ENCODE results near the gene GAD2.

The GAD2 gene

DNA sequence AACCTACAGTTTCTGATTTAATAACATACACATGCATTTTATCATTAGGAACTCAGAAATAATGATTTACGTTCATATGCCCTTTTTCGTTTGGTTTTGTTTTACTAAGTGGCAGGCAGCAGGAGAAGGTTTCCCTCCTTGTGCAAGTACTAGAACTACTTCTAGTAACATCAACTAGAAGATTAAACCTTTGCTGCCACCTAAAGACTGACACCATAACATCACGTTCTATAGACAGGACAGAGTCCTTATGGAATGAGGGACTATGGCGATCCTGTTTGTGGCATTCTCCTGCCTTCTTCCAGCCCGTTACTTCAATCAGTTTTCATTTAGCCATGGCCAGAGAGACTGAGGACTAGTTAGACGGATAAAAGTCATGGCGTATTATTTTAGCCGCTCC lies 53.2 kb downstream of the GAD2 start:
- H3K27me3 ChIP-seq (ENCODE audit: low read depth, low read length): no peaks in the 10 kb centered on the region
- no peak overlapping the region for H3K4me3 ChIP-seq (ENCODE audit: low read depth in 1 of 2, low read length in 2 of 2)
- H3K4me1 ChIP-seq (ENCODE audit: control insufficient read depth in 1 of 2, insufficient read depth in 2 of 2, low read length in 2 of 2): no peaks in the 10 kb centered on the region
- H3K36me3 ChIP-seq (ENCODE audit: control insufficient read depth in 1 of 2, insufficient read depth in 2 of 2, low read length in 2 of 2): no peaks in the 10 kb centered on the region
- no peak overlapping the region for H3K27ac ChIP-seq (ENCODE audit: low read length)
- no peaks in the 10 kb centered on the region for H3K9me3 ChIP-seq (ENCODE audit: control insufficient read depth in 1 of 2, low read length in 2 of 2)

DNA sequence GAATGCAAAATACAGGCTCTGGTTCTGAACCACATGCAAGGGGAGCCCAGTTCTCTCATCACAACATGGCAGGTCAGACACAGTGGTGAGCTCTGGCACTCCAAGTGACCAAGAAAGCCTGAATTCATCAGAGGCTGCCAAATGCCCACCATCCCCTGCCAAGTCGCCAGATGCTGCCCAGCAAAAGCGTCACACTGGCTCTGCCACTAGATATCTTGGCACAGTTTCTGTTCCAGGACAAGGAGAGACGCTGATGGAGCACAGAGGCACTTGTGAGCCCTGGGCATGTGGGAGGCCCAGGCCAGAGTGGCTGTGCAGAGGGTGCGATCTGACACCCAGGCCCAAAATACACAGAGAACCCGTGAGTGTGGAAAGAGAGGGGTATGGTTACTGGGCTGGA lies 57.8 kb downstream of the GAD2 start:
- Histone ChIP-seq H3K27ac (ENCODE audit: low read length) (no peak overlapping the region), H3K36me3 (ENCODE audit: control insufficient read depth in 1 of 2, insufficient read depth in 2 of 2, low read length in 2 of 2) (no peaks in the 10 kb centered on the region), H3K4me1 (ENCODE audit: control insufficient read depth in 1 of 2, insufficient read depth in 2 of 2, low read length in 2 of 2) (no peaks in the 10 kb centered on the region), H3K9me3 (ENCODE audit: control insufficient read depth in 1 of 2, low read length in 2 of 2) (no peaks in the 10 kb centered on the region), H3K27me3 (ENCODE audit: low read depth, low read length) (no peaks in the 10 kb centered on the region), H3K4me3 (ENCODE audit: low read depth in 1 of 2, low read length in 2 of 2) (no peak overlapping the region)

DNA sequence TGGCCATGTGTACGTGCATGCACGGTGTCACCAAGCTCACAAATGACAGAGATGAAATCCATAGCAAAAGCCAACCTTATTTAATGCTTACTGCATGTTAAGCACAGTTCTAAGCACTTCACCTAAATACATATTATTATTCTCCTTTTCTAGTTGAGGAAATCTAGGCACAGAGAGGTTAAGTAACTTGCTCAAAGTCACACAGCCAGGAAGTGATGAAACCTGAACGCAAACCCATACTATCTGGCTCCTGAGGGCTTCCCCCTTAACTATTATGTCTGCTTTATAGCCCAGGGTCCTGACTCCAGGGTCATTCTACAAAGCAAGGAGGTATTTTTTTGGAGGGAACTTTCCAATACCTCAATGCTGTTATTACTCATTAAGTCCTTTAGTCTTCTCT lies 61.7 kb downstream of the GAD2 start:
- Histone ChIP-seq H3K4me3 (ENCODE audit: low read depth in 1 of 2, low read length in 2 of 2) (no peak overlapping the region), H3K27ac (ENCODE audit: low read length) (no peak overlapping the region), H3K36me3 (ENCODE audit: control insufficient read depth in 1 of 2, insufficient read depth in 2 of 2, low read length in 2 of 2) (no peaks in the 10 kb centered on the region), H3K9me3 (ENCODE audit: control insufficient read depth in 1 of 2, low read length in 2 of 2) (no peaks in the 10 kb centered on the region), H3K27me3 (ENCODE audit: low read depth, low read length) (no peaks in the 10 kb centered on the region), H3K4me1 (ENCODE audit: control insufficient read depth in 1 of 2, insufficient read depth in 2 of 2, low read length in 2 of 2) (no peaks in the 10 kb centered on the region)

DNA sequence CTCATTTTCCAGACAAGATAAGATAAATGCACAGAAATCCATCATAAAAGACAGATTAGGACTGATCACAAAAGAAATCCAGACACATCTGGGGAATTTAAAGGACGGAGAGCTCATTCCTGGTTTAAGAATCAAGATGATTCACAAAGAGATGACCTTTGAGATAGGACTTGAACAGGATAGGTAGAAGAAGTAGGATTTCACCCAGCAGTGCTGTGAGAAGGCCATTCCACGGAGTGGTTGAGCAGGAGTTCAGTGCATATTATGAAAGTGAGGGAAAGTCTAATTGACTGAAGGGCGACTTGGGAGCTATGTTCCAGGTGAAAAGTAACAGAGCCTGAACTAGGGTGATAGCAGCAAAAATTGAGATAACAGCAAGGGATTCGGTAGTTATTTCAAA lies 73.7 kb downstream of the GAD2 start:
- no peaks in the 10 kb centered on the region for H3K4me1 ChIP-seq (ENCODE audit: control insufficient read depth in 1 of 2, insufficient read depth in 2 of 2, low read length in 2 of 2)
- H3K27ac ChIP-seq (ENCODE audit: low read length): no peak overlapping the region
- no peaks in the 10 kb centered on the region for H3K9me3 ChIP-seq (ENCODE audit: control insufficient read depth in 1 of 2, low read length in 2 of 2)
- no peaks in the 10 kb centered on the region for H3K36me3 ChIP-seq (ENCODE audit: control insufficient read depth in 1 of 2, insufficient read depth in 2 of 2, low read length in 2 of 2)
- no peak overlapping the region for H3K4me3 ChIP-seq (ENCODE audit: low read depth in 1 of 2, low read length in 2 of 2)
- no peaks in the 10 kb centered on the region for H3K27me3 ChIP-seq (ENCODE audit: low read depth, low read length)

DNA sequence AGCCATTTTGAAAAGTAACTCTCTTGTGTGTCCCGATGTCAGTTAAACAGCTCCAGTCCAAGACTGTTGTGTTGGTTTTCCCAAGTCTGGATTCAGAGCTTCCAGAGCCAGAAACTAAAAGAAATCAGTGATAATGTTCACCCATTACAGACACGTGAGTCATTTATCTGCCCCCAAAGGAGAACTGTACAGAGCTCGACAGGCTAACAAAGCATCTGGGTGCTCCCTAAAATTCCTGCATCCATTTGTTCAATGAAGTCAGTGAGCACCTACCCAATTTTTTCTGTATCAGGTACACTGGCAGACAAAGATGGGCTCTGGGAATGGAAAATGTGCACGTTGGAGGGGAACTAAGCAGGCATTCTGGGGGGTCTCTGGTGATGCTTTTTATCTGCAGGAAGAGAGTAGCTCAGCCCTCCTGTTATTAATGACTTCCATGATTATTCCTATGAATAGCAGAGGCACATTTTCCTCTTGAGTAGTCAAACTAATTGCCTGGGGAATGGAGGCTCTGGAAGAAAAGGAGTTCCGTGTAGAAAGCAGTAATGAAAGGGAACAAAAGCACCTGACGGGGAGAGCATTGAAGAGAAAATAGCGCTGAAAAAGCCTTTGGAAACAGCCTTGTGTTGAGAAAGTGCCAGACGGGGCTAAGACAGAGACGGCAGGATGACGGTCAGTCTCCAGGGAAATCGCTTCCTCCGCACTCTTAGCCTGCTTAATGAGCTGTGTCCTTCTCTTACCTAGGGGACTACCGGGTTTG lies 75.3 kb downstream of the GAD2 start:
- Histone ChIP-seq H3K4me1 (ENCODE audit: control insufficient read depth in 1 of 2, insufficient read depth in 2 of 2, low read length in 2 of 2) (no peaks in the 10 kb centered on the region), H3K4me3 (ENCODE audit: low read depth in 1 of 2, low read length in 2 of 2) (no peak overlapping the region), H3K36me3 (ENCODE audit: control insufficient read depth in 1 of 2, insufficient read depth in 2 of 2, low read length in 2 of 2) (no peaks in the 10 kb centered on the region), H3K9me3 (ENCODE audit: control insufficient read depth in 1 of 2, low read length in 2 of 2) (no peaks in the 10 kb centered on the region), H3K27ac (ENCODE audit: low read length) (no peak overlapping the region), H3K27me3 (ENCODE audit: low read depth, low read length) (no peaks in the 10 kb centered on the region)

DNA sequence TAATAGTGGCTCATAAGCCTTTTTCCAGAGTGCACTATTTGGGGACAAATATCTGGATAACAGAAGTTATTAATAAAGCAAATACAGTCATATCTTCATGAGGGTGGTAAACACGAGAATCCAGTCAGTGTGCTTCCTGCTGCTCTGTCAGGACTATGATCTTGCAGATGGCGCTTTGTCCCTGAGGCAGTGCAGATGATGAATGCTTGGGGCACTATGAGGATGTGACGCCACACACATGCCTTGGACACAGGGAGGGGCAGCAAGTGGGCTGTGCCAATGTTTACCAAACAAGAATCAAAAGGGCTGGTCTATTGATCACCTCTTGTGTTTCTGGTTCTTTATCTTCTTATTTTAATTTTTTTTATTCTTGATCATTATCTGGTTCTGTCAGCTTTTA lies 79.8 kb downstream of the GAD2 start:
- no peak overlapping the region for H3K27ac ChIP-seq (ENCODE audit: low read length)
- no peak overlapping the region for H3K4me3 ChIP-seq (ENCODE audit: low read depth in 1 of 2, low read length in 2 of 2)
- H3K9me3 ChIP-seq (ENCODE audit: control insufficient read depth in 1 of 2, low read length in 2 of 2): no peaks in the 10 kb centered on the region

DNA sequence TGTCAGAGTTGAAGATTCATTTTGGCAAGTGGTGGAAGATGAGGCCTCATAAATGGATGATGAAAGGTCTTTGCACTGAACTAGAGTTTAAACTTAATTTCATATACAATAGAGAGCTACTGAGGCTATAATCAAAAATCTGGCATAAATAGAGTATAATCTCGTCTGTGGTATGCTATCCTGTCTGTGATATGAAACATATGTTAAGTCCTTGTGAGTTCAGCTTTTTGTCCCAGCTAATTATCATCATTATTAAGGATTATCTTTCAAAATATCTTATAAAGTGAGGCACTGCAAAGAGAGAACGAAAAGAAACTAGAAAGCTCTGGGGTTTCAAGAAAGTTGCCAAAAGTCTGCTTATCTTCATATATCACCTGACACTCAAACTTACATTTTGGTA lies 83.4 kb downstream of the GAD2 start:
- Histone ChIP-seq H3K9me3 (ENCODE audit: control insufficient read depth in 1 of 2, low read length in 2 of 2) (no peaks in the 10 kb centered on the region), H3K4me1 (ENCODE audit: control insufficient read depth in 1 of 2, insufficient read depth in 2 of 2, low read length in 2 of 2) (no peaks in the 10 kb centered on the region), H3K36me3 (ENCODE audit: control insufficient read depth in 1 of 2, insufficient read depth in 2 of 2, low read length in 2 of 2) (no peaks in the 10 kb centered on the region), H3K27me3 (ENCODE audit: low read depth, low read length) (no peaks in the 10 kb centered on the region), H3K27ac (ENCODE audit: low read length) (no peak overlapping the region), H3K4me3 (ENCODE audit: low read depth in 1 of 2, low read length in 2 of 2) (no peak overlapping the region)

More for the DNA sequence above, 79.8 kb downstream of the GAD2 start:
- Histone ChIP-seq H3K27me3 (ENCODE audit: low read depth, low read length) (no peaks in the 10 kb centered on the region), H3K36me3 (ENCODE audit: control insufficient read depth in 1 of 2, insufficient read depth in 2 of 2, low read length in 2 of 2) (no peaks in the 10 kb centered on the region), H3K4me1 (ENCODE audit: control insufficient read depth in 1 of 2, insufficient read depth in 2 of 2, low read length in 2 of 2) (no peaks in the 10 kb centered on the region)

DNA sequence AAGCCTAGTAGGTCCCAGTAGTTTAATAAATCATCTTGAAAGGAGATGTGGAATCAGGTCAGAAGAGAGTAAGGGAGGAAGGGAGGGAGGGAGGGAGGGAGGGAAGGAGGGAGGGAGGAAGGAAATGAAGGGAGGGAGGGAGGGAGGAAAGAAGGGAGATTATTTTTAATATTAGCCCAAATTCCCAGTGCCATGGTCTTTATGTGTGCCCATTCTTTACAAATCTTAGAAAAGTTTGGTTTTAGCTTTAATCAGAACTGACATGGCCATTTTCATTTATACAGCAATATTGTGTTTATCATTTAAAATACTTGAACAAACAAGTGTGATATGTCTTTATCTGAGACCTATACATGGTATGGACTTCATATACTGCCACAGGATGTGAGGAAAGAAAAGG lies 86.8 kb downstream of the GAD2 start:
- H3K4me1 ChIP-seq (ENCODE audit: control insufficient read depth in 1 of 2, insufficient read depth in 2 of 2, low read length in 2 of 2): no peaks in the 10 kb centered on the region
- no peak overlapping the region for H3K4me3 ChIP-seq (ENCODE audit: low read depth in 1 of 2, low read length in 2 of 2)
- H3K27me3 ChIP-seq (ENCODE audit: low read depth, low read length): no peaks in the 10 kb centered on the region
- no peak overlapping the region for H3K27ac ChIP-seq (ENCODE audit: low read length)
- H3K9me3 ChIP-seq (ENCODE audit: control insufficient read depth in 1 of 2, low read length in 2 of 2): no peaks in the 10 kb centered on the region
- H3K36me3 ChIP-seq (ENCODE audit: control insufficient read depth in 1 of 2, insufficient read depth in 2 of 2, low read length in 2 of 2): no peaks in the 10 kb centered on the region

DNA sequence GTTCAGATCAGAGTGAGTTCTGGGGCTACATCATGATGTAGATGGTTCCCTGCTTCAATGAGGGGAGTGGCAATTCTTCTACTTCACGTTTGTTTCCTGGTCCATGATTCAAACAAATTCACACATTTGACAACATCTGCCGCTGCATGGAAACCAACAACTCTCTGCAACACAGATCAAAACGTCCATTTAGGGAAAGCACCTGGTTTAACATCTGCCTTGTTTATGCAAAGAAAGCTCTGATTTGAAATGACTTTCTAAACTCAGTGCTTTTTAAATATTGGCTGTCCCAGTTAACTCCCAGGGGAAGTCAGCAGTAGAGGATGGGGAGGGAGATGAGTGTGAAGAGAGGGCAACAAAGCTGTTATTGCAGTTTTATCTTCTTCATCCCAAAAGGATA lies 93.8 kb downstream of the GAD2 start:
- Histone ChIP-seq H3K9me3 (ENCODE audit: control insufficient read depth in 1 of 2, low read length in 2 of 2) (peaks cover 0 to 3% of the 10 kb centered on the region in 2 donors), H3K4me3 (ENCODE audit: low read depth in 1 of 2, low read length in 2 of 2) (no peak overlapping the region), H3K36me3 (ENCODE audit: control insufficient read depth in 1 of 2, insufficient read depth in 2 of 2, low read length in 2 of 2) (no peaks in the 10 kb centered on the region), H3K4me1 (ENCODE audit: control insufficient read depth in 1 of 2, insufficient read depth in 2 of 2, low read length in 2 of 2) (no peaks in the 10 kb centered on the region), H3K27me3 (ENCODE audit: low read depth, low read length) (no peaks in the 10 kb centered on the region), H3K27ac (ENCODE audit: low read length) (no peak overlapping the region)

DNA sequence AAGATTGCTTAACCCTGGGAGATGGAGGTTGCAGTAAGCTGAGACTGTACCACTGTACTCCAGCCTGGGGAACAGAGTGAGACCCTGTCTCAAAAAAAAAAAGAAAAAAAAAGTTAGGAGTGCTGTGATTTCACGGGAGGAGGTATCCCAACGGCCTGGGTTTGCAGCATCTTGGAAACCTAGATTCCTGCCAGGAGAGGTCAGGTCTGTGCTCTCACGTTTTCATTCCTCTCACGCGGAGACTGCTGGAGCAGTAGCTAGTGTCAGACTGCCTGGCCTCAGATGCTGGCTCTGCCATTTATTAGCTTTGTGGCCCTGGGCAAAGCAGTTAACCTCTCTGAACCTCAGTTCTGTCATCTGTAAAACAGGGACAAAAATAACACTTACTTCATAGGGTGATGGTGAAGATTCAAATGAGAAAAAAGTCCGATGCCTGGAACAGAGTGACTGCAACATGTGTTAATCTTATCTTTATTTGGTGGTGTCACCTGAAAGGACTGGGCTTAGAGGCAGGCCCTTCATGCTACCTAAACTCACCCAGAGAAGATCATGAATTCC lies 94.9 kb downstream of the GAD2 start:
- no peaks in the 10 kb centered on the region for H3K27me3 ChIP-seq (ENCODE audit: low read depth, low read length)
- H3K4me1 ChIP-seq (ENCODE audit: control insufficient read depth in 1 of 2, insufficient read depth in 2 of 2, low read length in 2 of 2): no peaks in the 10 kb centered on the region
- H3K36me3 ChIP-seq (ENCODE audit: control insufficient read depth in 1 of 2, insufficient read depth in 2 of 2, low read length in 2 of 2): no peaks in the 10 kb centered on the region
- H3K27ac ChIP-seq (ENCODE audit: low read length): no peak overlapping the region
- H3K4me3 ChIP-seq (ENCODE audit: low read depth in 1 of 2, low read length in 2 of 2): no peak overlapping the region
- peaks cover 0 to 3% of the 10 kb centered on the region in 2 donors for H3K9me3 ChIP-seq (ENCODE audit: control insufficient read depth in 1 of 2, low read length in 2 of 2)

DNA sequence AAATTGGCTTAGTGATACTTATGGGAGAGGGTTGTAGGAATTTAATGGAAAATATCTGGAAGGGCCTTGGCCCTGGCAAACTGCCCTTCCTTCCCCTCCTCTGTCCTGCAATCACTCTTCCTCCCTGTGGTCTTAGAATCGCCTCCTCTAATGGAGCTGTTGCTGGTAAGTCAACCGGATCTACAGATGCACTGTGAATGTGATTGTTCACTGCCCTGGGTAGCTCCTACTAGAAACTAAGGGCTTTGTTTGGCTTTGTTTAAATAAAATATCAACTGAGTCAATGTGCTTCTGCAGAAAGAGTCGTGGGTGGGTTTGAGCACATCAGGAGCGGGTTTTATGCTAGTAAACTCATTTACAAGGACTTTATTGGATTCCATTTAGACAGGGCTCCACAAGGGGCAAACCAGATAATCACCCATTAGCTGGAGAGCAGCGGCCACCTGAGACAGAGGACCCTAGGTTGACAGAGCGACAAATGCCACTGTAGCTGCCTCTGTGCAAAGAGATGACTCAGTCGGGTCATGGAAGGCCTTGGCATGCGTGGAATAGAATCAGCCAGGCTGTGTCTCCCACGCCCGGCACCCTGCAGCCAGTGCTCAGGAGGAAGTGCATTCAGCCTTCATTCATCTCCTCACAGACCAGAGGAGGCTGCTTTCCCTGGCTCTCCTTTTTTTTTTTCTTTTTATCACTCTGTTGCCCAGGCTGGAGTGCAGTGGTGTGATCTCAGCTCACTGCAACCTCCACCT lies 97.9 kb downstream of the GAD2 start:
- no peak overlapping the region for H3K4me3 ChIP-seq (ENCODE audit: low read depth in 1 of 2, low read length in 2 of 2)
- peaks cover 0 to 3% of the 10 kb centered on the region in 2 donors for H3K9me3 ChIP-seq (ENCODE audit: control insufficient read depth in 1 of 2, low read length in 2 of 2)
- H3K36me3 ChIP-seq (ENCODE audit: control insufficient read depth in 1 of 2, insufficient read depth in 2 of 2, low read length in 2 of 2): no peaks in the 10 kb centered on the region
- no peak overlapping the region for H3K27ac ChIP-seq (ENCODE audit: low read length)
- H3K27me3 ChIP-seq (ENCODE audit: low read depth, low read length): no peaks in the 10 kb centered on the region
- H3K4me1 ChIP-seq (ENCODE audit: control insufficient read depth in 1 of 2, insufficient read depth in 2 of 2, low read length in 2 of 2): no peaks in the 10 kb centered on the region

All from muscle layer of duodenum (tissue), 2 donors.